Urinary bladder (tissue), 4 donors: ENCODE measurements around the gene TMEM181. TPM values are rescaled to one million over a fixed set of nuclear protein-coding genes. Genes with fewer than 3 reads are reported as not detected.
"Not testable (repeated sequence)": the region's sequence is repeated elsewhere in the genome, so short reads cannot be mapped to it uniquely, and the experiment has no call there.

Source experiments
- DNase-seq: peaks from one replicate; pipeline ENCODE4 v3.0.0-alpha.2; 2015; ENCODE audit errors: extremely low spot score
- H3K27ac ChIP-seq: one replicate; pipeline ENCODE4 v1.5.1; 2013; ENCODE audit warnings: low read depth, mild to moderate bottlenecking, moderate library complexity
- H3K36me3 ChIP-seq: one replicate; pipeline ENCODE4 v1.6.1; 2013; ENCODE audit warnings: mild to moderate bottlenecking, moderate library complexity; ENCODE audit not compliant: insufficient read depth
- H3K4me1 ChIP-seq: one replicate; pipeline ENCODE4 v1.6.1; 2013; ENCODE audit warnings: mild to moderate bottlenecking, moderate library complexity; ENCODE audit not compliant: insufficient read depth
- H3K4me3 ChIP-seq: one replicate; pipeline ENCODE4 v1.5.1; 2013; ENCODE audit warnings: low read depth, low read length
- WGBS: extraction: QIAGEN DNeasy Blood & Tissue Kit; methylation state at CpG from one replicate; pipeline ENCODE4 v1.1.7; 2013; 5-methylcytosine and 5-hydroxymethylcytosine counted together
- polyA plus RNA-seq: library from polyadenylated mRNA; stranded (reverse); fragments of 200-250 nt; gene quantifications from one replicate; pipeline ENCODE4 v1.2.3, GENCODE V29; 2013
- small RNA-seq: library from RNA; depleted of rRNA; stranded (forward); fragments of <200 nt; gene quantifications from one replicate; pipeline ENCODE3, GENCODE V24; 2014
- total RNA-seq: library from RNA; depleted of rRNA; stranded (reverse); fragments of >200 nt; gene quantifications from one replicate; pipeline ENCODE4 v1.2.3, GENCODE V29; 2014
- donor health status: healthy with polysubstance abuse.
- donor health status: healthy.

The TMEM181 gene
- total and polyA plus RNA-seq, 2 donors, result 23.8 to 41.4 TPM

GRCh38 chr6:158674342-158675131 lies 114.6 kb downstream of the TMEM181 start:
- Histone ChIP-seq H3K36me3 (no peaks in the 10 kb centered on the region), H3K4me3 (no peak overlapping the region), H3K27ac (no peak overlapping the region), H3K4me1 (no peaks in the 10 kb centered on the region)
- 88% methylated on average over 14 of the region's 14 CpGs for WGBS
- DNase-seq, result no peak

- not testable (repeated sequence) for H3K27ac ChIP-seq, H3K36me3 ChIP-seq, H3K4me3 ChIP-seq, DNase-seq, H3K4me1 ChIP-seq
- 96% methylated on average over 3 of the region's 3 CpGs for WGBS
Observed at GRCh38 chr6:158677094-158677493, 117.2 kb downstream of the TMEM181 start.

GRCh38 chr6:158677906-158678578 lies 118.2 kb downstream of the TMEM181 start:
- WGBS, result 81% methylated on average over 11 of the region's 11 CpGs
- DNase-seq, result no peak
- Histone ChIP-seq H3K27ac (no peak overlapping the region), H3K4me1 (no peaks in the 10 kb centered on the region), H3K36me3 (no peaks in the 10 kb centered on the region), H3K4me3 (no peak overlapping the region)

DNA sequence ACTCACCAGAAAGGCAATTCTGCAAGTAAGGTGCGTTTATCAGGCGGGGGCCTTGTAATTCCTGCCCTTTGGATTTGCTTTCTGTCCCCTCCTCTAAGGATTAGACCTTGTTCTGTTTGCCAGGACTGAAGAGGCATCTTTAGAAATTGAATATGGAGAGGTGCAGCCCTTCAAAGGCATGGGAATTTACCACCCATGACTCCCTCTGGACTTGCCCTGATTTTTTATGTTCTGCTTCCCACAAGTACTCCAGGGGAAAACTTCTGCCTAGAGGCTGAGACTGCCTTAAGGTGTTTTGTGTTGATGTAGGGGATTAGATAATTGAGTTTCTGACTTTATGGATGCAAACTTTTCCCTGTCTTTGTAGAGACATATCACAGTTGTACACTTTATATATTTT lies 120.1 kb downstream of the TMEM181 start:
- no peak overlapping the region for H3K4me3 ChIP-seq
- no peak for DNase-seq
- H3K27ac ChIP-seq, result no peak overlapping the region
- no peaks in the 10 kb centered on the region for H3K36me3 ChIP-seq
- WGBS, result 92% methylated on average over 2 of the region's 2 CpGs
- H3K4me1 ChIP-seq, result no peaks in the 10 kb centered on the region

DNA sequence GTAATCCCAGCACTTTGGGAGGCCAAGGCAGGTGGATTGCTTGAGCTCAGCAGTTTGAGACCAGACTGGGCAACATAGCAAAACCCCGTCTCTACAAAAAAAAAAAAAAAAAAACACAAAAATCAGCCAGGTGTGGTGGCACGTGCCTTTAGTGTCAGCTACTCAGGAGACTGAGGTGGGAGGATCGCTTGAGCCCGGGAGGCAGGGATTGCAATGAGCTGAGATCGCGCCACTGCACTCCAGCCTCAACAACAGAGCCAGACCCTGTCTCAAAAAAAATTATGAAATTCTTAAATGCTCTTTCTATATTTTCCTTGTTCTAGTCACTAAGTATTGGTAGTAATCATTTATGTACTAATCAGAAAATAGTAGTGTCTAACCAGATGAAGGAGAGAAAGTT lies 120.6 kb downstream of the TMEM181 start:
- DNase-seq, result no peak
- 96% methylated on average over 6 of the region's 6 CpGs for WGBS
- H3K27ac ChIP-seq, result no peak overlapping the region
- H3K4me3 ChIP-seq, result no peak overlapping the region
- H3K4me1 ChIP-seq, result no peaks in the 10 kb centered on the region
- H3K36me3 ChIP-seq, result no peaks in the 10 kb centered on the region

- WGBS, result 96% methylated on average over 5 of the region's 5 CpGs
Observed at GRCh38 chr6:158684311-158684710, 124.4 kb downstream of the TMEM181 start.

DNA sequence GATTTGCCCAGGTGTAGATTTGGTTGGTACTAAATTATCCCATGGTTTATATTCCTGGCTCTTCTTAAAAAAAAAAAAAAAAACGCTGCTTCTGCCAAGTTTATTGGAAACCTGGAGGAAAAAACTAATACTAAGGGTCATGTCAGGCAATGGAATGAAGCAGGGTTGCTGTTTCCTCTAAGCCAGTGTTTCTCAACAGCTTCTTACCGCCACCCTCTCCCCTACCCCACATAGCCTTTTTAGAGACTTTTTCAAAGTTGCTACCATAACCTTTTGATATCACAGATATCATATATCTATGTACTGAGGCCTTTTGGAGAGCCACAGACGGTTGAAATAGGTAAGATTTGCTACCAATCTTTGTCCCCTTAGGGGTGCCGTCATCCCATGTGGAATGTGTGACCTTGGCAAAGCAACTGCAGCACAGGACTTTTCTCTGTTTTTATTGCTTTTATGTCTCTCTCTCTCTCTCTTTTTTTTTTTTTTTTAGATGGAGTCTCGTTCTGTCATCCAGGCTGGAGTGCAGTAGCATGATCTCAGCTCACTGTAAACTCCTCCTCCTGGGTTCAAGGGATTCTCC lies 124.9 kb downstream of the TMEM181 start:
- Histone ChIP-seq H3K4me1 (no peaks in the 10 kb centered on the region), H3K36me3 (no peaks in the 10 kb centered on the region), H3K4me3 (no peak overlapping the region), H3K27ac (no peak overlapping the region)
- WGBS, result 46% methylated on average over 5 of the region's 5 CpGs
- DNase-seq, result no peak

More at GRCh38 chr6:158684311-158684710, 124.4 kb downstream of the TMEM181 start:
- H3K36me3 ChIP-seq, result no peaks in the 10 kb centered on the region
- DNase-seq, result no peak
- no peaks in the 10 kb centered on the region for H3K4me1 ChIP-seq
- H3K27ac ChIP-seq, result no peak overlapping the region
- no peak overlapping the region for H3K4me3 ChIP-seq

Small RNA genes within 50 kb of the gene (small RNA-seq; reads per million reads assigned to genes)
- not detected for gene MIR7161

Other genes starting within 250 kb of the TMEM181 start
- 293 TPM for gene TULP4, start 247.6 kb upstream of the TMEM181 start, total RNA-seq
- 5.3 TPM for gene TULP4, start 247.6 kb upstream of the TMEM181 start, polyA plus RNA-seq
- gene DYNLT1, start 84.7 kb downstream of the TMEM181 start, total RNA-seq, result 64.8 TPM
- 193 TPM for gene DYNLT1, start 84.7 kb downstream of the TMEM181 start, polyA plus RNA-seq
- gene SYTL3, start 90.0 kb downstream of the TMEM181 start, total RNA-seq, result 4.9 TPM
- 6.3 TPM for gene SYTL3, start 90.0 kb downstream of the TMEM181 start, polyA plus RNA-seq